Astrocyte (in vitro differentiated cells and primary cell): ENCODE data around the gene ACTL8. TPM values are rescaled to one million over a fixed set of nuclear protein-coding genes. Genes with fewer than 3 reads are reported as not detected.
A peak's percentile ranks its signal among the peaks of the same experiment; 100 is the strongest.

Experiments
- DNase-seq: peaks from one replicate; pipeline ENCODE4 v3.0.0-alpha.2; 2010; ENCODE audit warnings: low read depth
- FAIRE-seq: peaks from 2 replicates; lab custom pipeline; 2011; peaks lifted over from hg19 to GRCh38; lab: Jason Lieb, UNC
- H2AFZ ChIP-seq: 2 replicates; pipeline ENCODE4 v1.6.0; 2012; ENCODE audit warnings: low read depth, low read length, inconsistent platforms
- H3K27ac ChIP-seq: 2 replicates; pipeline ENCODE4 v1.5.1; 2011; ENCODE audit warnings: low read depth, low read length, inconsistent platforms
- H3K27me3 ChIP-seq: 2 replicates; pipeline ENCODE4 v1.6.0; 2011; ENCODE audit warnings: low read length, inconsistent platforms; ENCODE audit not compliant: insufficient read depth
- H3K36me3 ChIP-seq: 2 replicates; pipeline ENCODE4 v1.5.1; 2011; ENCODE audit warnings: low read length, inconsistent platforms; ENCODE audit not compliant: insufficient read depth
- H3K4me1 ChIP-seq: 2 replicates; pipeline ENCODE4 v1.5.1; 2011; ENCODE audit warnings: low read length, inconsistent platforms; ENCODE audit not compliant: insufficient read depth
- H3K4me2 ChIP-seq: 2 replicates; pipeline ENCODE4 v1.6.0; 2012; ENCODE audit warnings: low read length, inconsistent platforms
- H3K4me3 ChIP-seq: 2 replicates; pipeline ENCODE4 v1.5.1; 2011; ENCODE audit warnings: low read depth, mild to moderate bottlenecking, low read length, inconsistent platforms; ENCODE audit not compliant: insufficient read depth
- H3K79me2 ChIP-seq: 2 replicates; pipeline ENCODE4 v1.6.0; 2012; ENCODE audit warnings: mild to moderate bottlenecking, low read length, inconsistent platforms; ENCODE audit not compliant: insufficient read depth
- H3K9ac ChIP-seq: 2 replicates; pipeline ENCODE4 v1.6.0; 2012; ENCODE audit warnings: mild to moderate bottlenecking, low read length, inconsistent platforms
- H3K9me3 ChIP-seq: 2 replicates; pipeline ENCODE4 v1.5.1; 2012; ENCODE audit warnings: low read depth, mild to moderate bottlenecking, low read length, inconsistent platforms; ENCODE audit not compliant: insufficient read depth
- H4K20me1 ChIP-seq: 2 replicates; pipeline ENCODE4 v1.6.0; 2012; ENCODE audit warnings: low read length, inconsistent platforms; ENCODE audit not compliant: insufficient read depth
- H3K27ac Mint-ChIP-seq: one replicate; pipeline ENCODE4 v1.8.0; 2021; ENCODE audit warnings: mild to moderate bottlenecking, mixed read lengths; ENCODE audit not compliant: unreplicated experiment
- H3K27me3 Mint-ChIP-seq: one replicate; pipeline ENCODE4 v1.8.0; 2021; ENCODE audit warnings: low read depth, mixed read lengths; ENCODE audit not compliant: unreplicated experiment
- H3K36me3 Mint-ChIP-seq: one replicate; pipeline ENCODE4 v1.8.0; 2021; ENCODE audit warnings: low read depth, mixed read lengths; ENCODE audit not compliant: unreplicated experiment
- H3K4me1 Mint-ChIP-seq: one replicate; pipeline ENCODE4 v1.8.0; 2021; ENCODE audit warnings: low read depth, mixed read lengths; ENCODE audit not compliant: unreplicated experiment
- H3K4me3 Mint-ChIP-seq: one replicate; pipeline ENCODE4 v1.8.0; 2021; ENCODE audit warnings: mild to moderate bottlenecking, moderate library complexity, mixed read lengths; ENCODE audit not compliant: unreplicated experiment
- H3K9me3 Mint-ChIP-seq: one replicate; pipeline ENCODE4 v1.8.0; 2021; ENCODE audit warnings: mild to moderate bottlenecking, mixed read lengths; ENCODE audit not compliant: unreplicated experiment
- EZH2 ChIP-seq: IDR thresholded peaks from 2 replicates; pipeline ENCODE4 v1.6.1; 2012; ENCODE audit warnings: mild to moderate bottlenecking, low read length, inconsistent platforms; ENCODE audit not compliant: insufficient read depth
- total RNA-seq: library from RNA; stranded (reverse); gene quantifications from 2 replicates; pipeline ENCODE4 v1.2.1, GENCODE V29; 2021
- TF ChIP-seq, protein P1 (sequence below): IDR thresholded peaks from 2 replicates; pipeline ENCODE4 v1.5.1; 2011; ENCODE audit warnings: low read depth, mild to moderate bottlenecking, inconsistent platforms, low read length, moderate library complexity; ENCODE audit not compliant: insufficient read depth

Gene ACTL8
- total RNA-seq, 1 donor from 2014 or later, result 2.0 TPM

DNA sequence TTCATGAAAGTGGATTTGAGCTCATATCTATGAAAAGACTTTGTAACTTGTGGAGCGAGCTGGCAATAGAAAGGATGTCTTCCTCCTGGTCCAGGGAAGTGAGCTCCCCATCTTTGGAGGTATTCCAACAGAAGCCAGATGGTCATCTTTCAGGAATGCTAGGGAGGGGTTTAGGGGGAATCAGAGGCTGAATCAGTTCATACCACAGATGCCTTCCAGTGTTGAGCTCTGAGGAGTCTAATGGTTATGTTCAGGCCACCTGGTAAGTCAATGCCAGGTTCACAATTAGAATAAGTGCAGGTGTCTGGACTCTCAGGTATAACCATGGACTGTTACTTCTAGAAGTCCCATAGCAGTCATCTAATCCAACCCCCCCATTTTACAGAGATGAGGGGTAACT is 119.1 kb downstream of the ACTL8 start:
- H3K9ac ChIP-seq, result peak overlapping the region; percentile 59
- Mint-ChIP-seq H3K27me3 (peaks cover 5% of the 10 kb centered on the region), H3K4me1 (peaks cover 22% of the 10 kb centered on the region), H3K27ac (peak overlapping the region; percentile 93), H3K36me3 (peaks cover 1% of the 10 kb centered on the region), H3K4me3 (no peak overlapping the region), H3K9me3 (peaks cover 5% of the 10 kb centered on the region)
- peak; percentile 95 for DNase-seq
- peak overlapping the region; percentile 67 for H3K4me2 ChIP-seq
- no peaks in the 10 kb centered on the region for H3K27me3 ChIP-seq
- peaks cover 30% of the 10 kb centered on the region for H3K4me1 ChIP-seq
- no peak overlapping the region for H3K4me3 ChIP-seq
- H4K20me1 ChIP-seq, result no peaks in the 10 kb centered on the region
- no peak for TF ChIP-seq EZH2
- TF ChIP-seq, protein P1, sequence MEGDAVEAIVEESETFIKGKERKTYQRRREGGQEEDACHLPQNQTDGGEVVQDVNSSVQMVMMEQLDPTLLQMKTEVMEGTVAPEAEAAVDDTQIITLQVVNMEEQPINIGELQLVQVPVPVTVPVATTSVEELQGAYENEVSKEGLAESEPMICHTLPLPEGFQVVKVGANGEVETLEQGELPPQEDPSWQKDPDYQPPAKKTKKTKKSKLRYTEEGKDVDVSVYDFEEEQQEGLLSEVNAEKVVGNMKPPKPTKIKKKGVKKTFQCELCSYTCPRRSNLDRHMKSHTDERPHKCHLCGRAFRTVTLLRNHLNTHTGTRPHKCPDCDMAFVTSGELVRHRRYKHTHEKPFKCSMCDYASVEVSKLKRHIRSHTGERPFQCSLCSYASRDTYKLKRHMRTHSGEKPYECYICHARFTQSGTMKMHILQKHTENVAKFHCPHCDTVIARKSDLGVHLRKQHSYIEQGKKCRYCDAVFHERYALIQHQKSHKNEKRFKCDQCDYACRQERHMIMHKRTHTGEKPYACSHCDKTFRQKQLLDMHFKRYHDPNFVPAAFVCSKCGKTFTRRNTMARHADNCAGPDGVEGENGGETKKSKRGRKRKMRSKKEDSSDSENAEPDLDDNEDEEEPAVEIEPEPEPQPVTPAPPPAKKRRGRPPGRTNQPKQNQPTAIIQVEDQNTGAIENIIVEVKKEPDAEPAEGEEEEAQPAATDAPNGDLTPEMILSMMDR, result no peak
- FAIRE-seq, result peak; percentile 99
- H3K79me2 ChIP-seq, result no peaks in the 10 kb centered on the region
- H2AFZ ChIP-seq, result no peak overlapping the region
- H3K27ac ChIP-seq, result peak overlapping the region; percentile 73
- H3K36me3 ChIP-seq, result no peaks in the 10 kb centered on the region
- H3K9me3 ChIP-seq, result no peaks in the 10 kb centered on the region

DNA sequence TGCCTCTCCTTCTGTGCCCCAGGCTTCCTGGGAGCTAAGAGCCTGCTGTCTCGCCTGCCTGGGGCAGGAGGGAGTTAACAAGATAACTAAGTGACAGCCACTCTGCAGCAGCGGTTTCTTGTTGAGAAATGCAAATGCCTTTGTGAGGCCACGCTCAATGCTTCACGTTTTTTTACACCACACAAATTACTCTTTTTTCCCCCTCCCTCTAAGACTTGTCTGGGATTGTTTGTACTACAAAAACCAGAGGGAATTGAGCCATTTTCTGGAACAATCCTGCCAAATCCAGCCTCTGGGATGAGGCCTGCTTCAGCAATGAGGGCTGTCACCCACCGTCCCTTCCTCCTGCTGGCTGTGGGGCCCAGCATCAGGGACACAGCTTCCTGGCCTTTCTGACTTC is 119.6 kb downstream of the ACTL8 start:
- H3K4me2 ChIP-seq, result peak overlapping the region; percentile 67
- H3K9me3 ChIP-seq, result no peaks in the 10 kb centered on the region
- peaks cover 8% of the 10 kb centered on the region for H3K27me3 Mint-ChIP-seq
- no peaks in the 10 kb centered on the region for H3K36me3 ChIP-seq
- H3K27me3 ChIP-seq, result no peaks in the 10 kb centered on the region
- H3K9me3 Mint-ChIP-seq, result peaks cover 5% of the 10 kb centered on the region
- no peak overlapping the region for H2AFZ ChIP-seq
- H3K4me3 Mint-ChIP-seq, result no peak overlapping the region
- peaks cover 33% of the 10 kb centered on the region for H3K4me1 ChIP-seq
- H3K27ac ChIP-seq, result peak overlapping the region; percentile 73
- DNase-seq (peak; percentile 96), FAIRE-seq (no peak)
- no peak overlapping the region for H3K4me3 ChIP-seq
- H3K27ac Mint-ChIP-seq, result peak overlapping the region; percentile 93
- H3K36me3 Mint-ChIP-seq, result peaks cover 1% of the 10 kb centered on the region
- H3K79me2 ChIP-seq, result no peaks in the 10 kb centered on the region
- H4K20me1 ChIP-seq, result no peaks in the 10 kb centered on the region
- peak overlapping the region; percentile 59 for H3K9ac ChIP-seq
- peaks cover 22% of the 10 kb centered on the region for H3K4me1 Mint-ChIP-seq
- TF ChIP-seq, protein P1, result no peak
- TF ChIP-seq EZH2, result no peak

- Histone ChIP-seq H3K4me1 (peaks cover 33% of the 10 kb centered on the region), H3K36me3 (no peaks in the 10 kb centered on the region), H3K27me3 (no peaks in the 10 kb centered on the region), H4K20me1 (no peaks in the 10 kb centered on the region), H3K27ac (peak overlapping the region; percentile 73), H3K4me2 (peak overlapping the region; percentile 67), H3K79me2 (no peaks in the 10 kb centered on the region), H3K4me3 (no peak overlapping the region), H3K9me3 (no peaks in the 10 kb centered on the region), H2AFZ (no peak overlapping the region), H3K9ac (peak overlapping the region; percentile 59)
- FAIRE-seq (peak; percentile 5), DNase-seq (peak; percentile 69)
- no peak for TF ChIP-seq EZH2
- TF ChIP-seq, protein P1, result no peak
- Mint-ChIP-seq H3K4me3 (no peak overlapping the region), H3K27ac (peak overlapping the region; percentile 93), H3K4me1 (peaks cover 22% of the 10 kb centered on the region), H3K27me3 (peaks cover 11% of the 10 kb centered on the region), H3K36me3 (peaks cover 1% of the 10 kb centered on the region), H3K9me3 (peaks cover 5% of the 10 kb centered on the region)
Observed at GRCh38 chr1:17875171-17875881, 120.2 kb downstream of the ACTL8 start.
